ENCODE data around the gene VDAC1. TPM values are rescaled to one million over a fixed set of nuclear protein-coding genes. Genes with fewer than 3 reads are reported as not detected.
A peak's percentile ranks its signal among the peaks of the same experiment; 100 is the strongest.

VDAC1 gene
- total and polyA plus RNA-seq, 10 of the 15 experiments (the other 5 are each of a cell fraction or from before 2014, with no cell fraction given): 245 to 488 (median 349) TPM

GRCh38 chr5:133944263-133945185, 60.3 kb downstream of the VDAC1 start (continued):
- TF ChIP-seq, protein P1, sequence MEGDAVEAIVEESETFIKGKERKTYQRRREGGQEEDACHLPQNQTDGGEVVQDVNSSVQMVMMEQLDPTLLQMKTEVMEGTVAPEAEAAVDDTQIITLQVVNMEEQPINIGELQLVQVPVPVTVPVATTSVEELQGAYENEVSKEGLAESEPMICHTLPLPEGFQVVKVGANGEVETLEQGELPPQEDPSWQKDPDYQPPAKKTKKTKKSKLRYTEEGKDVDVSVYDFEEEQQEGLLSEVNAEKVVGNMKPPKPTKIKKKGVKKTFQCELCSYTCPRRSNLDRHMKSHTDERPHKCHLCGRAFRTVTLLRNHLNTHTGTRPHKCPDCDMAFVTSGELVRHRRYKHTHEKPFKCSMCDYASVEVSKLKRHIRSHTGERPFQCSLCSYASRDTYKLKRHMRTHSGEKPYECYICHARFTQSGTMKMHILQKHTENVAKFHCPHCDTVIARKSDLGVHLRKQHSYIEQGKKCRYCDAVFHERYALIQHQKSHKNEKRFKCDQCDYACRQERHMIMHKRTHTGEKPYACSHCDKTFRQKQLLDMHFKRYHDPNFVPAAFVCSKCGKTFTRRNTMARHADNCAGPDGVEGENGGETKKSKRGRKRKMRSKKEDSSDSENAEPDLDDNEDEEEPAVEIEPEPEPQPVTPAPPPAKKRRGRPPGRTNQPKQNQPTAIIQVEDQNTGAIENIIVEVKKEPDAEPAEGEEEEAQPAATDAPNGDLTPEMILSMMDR (IDR thresholded peaks at IDR 0.05 in 2 of 3, conservative IDR thresholded peaks at IDR 0.05 in 1 of 3; ENCODE audit: control insufficient read depth in 2 of 3, extremely low read depth in 1 of 3, insufficient read depth in 1 of 3, low read depth in 3 of 3, low read length in 3 of 3): peak; percentile 74 to 84 (median 75)
- TF ChIP-seq IRF4 (IDR thresholded peaks at IDR 0.05; ENCODE audit: low read depth, low read length) (no peak), STAT1 (conservative IDR thresholded peaks at IDR 0.05) (no peak), POLR2A (IDR thresholded peaks at IDR 0.05; ENCODE audit: low read depth, low read length) (no peak), POU2F2 (IDR thresholded peaks at IDR 0.05; ENCODE audit: borderline replicate concordance, low read depth, low read length) (no peak; the same call in 2 of the 3 replicates), HSF1 (IDR thresholded peaks at IDR 0.05; ENCODE audit: low read depth, low read length) (no peak), SP1 (IDR thresholded peaks at IDR 0.05; ENCODE audit: low read depth, low read length) (no peak), CREM (IDR thresholded peaks at IDR 0.05; ENCODE audit: low read depth) (no peak)
- TF ChIP-seq, protein P2, sequence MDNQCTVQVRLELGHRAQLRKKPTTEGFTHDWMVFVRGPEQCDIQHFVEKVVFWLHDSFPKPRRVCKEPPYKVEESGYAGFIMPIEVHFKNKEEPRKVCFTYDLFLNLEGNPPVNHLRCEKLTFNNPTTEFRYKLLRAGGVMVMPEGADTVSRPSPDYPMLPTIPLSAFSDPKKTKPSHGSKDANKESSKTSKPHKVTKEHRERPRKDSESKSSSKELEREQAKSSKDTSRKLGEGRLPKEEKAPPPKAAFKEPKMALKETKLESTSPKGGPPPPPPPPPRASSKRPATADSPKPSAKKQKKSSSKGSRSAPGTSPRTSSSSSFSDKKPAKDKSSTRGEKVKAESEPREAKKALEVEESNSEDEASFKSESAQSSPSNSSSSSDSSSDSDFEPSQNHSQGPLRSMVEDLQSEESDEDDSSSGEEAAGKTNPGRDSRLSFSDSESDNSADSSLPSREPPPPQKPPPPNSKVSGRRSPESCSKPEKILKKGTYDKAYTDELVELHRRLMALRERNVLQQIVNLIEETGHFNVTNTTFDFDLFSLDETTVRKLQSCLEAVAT (IDR thresholded peaks at IDR 0.05): no peak
